ENCODE measurements around the gene ARMC10.
"Not testable (repeated sequence)": the region's sequence is repeated elsewhere in the genome, so short reads cannot be mapped to it uniquely, and the experiment has no call there.

The ARMC10 gene

DNA sequence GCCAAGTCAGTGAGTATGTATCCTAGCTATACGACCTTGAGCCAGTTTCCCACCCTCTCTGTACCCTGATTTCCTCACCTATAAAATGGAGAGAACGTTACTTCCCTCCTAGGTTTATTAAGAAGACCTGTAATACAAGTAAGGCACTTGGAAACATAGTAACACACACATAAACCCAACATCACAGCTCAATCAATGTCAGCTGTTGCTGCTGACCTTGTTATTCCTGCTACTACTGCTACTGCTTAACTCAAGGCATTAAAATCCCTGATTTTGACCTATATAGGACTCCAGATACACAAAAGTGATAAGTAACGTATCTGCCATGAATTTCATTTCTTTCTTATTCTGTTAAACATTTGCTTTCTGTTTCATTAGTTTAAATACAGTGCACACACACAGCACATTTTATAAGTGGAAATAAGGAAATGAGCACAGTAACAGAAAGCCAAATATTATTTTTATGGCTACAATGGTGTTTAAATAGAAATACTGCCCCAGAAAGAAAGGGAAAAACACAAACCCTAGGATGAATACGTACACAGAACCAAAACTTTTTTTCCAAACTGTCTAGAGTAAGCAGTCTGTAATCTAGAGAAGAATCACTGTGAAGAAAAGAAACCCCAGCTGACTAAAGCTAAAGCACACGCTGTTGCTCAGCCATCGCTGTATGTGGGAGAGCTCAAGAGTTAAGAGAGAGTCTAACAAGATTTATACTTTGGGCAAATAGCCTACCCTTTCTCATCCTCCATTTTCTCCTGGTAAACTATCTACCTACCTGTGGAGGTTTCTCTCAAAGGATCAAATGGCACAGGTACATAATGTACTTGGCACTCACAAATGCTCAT, 55.0 kb downstream of the ARMC10 start:
- no peak for DNase-seq

DNA sequence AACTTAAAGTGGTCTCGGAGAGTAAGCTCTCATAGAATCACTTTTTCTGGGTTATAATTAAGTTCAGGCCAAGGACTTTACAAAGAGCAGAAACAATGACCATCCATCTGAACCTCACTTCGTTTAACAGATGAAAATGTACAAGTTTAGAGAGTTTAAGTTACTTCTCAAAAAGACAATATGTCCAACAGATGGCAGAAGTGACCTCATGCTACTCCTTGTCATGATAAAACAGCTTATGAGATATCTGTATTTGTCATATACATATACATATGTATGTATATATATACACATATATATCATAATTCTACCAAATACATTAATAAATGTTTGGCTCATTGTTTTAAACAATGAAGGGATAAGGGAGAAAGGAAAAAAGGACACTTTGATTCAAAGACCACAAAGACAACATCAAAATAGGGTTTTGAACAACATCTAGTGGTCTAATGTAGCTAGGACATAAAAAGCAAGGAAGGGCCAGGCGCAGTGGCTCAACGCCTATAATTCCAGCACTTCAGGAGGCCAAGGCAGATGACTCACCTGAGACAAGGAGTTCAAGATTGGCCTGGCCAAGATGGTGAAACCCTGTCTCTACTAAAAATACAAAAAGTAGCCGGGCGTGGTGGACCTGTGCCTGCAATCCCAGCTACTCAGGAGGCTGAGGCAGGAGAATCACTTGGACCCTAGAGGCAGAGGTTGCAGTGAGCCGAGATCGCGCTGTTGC, 56.1 kb downstream of the ARMC10 start:
- DNase-seq: no peak

DNA sequence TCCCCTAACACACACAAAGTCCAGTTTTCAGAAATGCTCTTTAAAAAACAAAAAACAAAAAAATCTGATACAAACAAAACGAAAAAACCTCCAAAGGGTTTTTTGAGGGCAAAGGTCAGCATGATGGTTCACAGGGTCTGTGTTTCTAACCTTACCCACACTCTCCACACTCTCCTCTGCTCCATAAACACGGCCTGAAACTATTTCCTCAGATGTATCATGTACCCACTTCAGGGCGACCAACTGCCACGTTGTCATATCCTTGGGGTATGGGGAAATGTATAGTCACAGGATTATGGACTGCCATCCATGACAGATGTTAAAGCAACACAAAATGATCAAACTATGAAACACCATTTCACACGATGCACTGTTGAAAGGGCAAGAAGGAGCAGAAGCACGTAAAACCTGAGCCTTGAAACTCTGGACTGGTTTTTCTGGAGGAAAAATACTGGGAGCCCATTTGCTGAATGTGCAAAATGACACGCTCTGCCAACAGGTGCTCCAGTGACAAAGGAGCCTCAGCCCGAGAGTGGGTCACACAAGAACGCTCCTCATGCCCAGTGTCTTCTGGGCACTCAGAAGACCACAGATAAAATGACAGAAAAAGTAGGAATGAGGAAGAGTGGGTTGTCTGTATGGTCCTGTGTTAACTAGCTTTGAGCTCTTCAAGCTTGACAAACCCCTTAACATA, 58.2 kb downstream of the ARMC10 start:
- DNase-seq: no peak

GRCh38 chr7:103134836-103135554, 60.1 kb downstream of the ARMC10 start:
- DNase-seq: no peak

GRCh38 chr7:103140061-103140460, 65.1 kb downstream of the ARMC10 start:
- no peak for DNase-seq

- DNase-seq: no peak
These were observed 65.7 kb downstream of the ARMC10 start for GRCh38 chr7:103140685-103141084.

GRCh38 chr7:103141753-103142404, 66.9 kb downstream of the ARMC10 start:
- no peak for DNase-seq

DNA sequence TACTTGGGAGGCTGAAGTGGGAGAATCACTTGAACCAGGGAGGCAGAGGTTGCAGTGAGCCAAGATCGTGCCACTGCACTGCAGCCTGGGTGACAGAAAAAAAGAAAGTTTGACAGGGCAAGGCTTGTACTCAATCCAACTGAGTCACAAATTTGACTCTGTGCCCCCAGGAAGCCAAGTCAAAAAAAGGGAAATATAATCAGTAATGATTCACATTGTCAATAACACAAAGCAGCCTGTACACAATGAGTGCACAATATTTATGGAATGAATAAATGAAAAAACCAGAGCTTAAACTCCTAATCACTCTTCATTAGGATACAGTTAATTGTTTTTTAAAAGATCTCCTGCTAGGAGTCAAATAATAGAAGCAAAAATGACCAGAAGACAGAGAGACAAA, 67.6 kb downstream of the ARMC10 start:
- DNase-seq: no peak

DNA sequence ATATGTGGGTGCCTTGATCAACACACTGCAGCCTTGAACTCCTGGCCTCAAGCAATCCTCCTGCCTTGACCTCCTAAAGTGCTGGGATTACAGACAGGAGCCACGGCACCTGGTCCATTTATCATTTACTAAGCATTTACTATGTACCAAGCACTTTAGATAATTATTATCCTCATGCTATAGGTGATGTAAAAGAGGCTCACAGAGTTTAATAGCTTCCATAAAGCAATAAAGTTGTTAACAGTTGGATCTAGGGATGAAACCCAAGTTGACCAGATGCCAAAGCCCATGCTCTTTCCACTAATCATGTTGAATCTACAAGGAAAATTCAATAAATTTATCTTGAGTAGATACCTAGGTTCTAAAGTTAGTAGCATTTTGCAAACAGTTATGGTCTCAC, 68.9 kb downstream of the ARMC10 start:
- DNase-seq: no peak

DNA sequence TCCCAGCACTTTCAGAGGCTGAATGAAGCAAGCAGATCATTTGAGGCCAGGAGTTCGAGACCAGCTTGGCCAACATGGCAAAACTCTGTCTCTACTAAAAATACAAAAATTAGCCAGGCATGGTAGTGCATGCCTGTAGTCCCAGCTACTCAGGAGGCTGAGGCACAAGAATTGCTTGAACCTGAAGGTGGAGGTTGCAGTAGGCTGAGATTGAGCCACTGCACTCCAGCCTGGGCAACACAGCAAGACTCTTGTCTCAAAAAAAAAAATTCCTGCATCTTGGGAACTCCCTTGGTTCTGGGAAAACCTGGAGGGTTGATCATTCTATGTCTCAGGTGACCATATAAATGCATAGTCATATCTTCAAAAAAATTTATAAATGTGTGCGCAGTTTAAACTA, 69.8 kb downstream of the ARMC10 start:
- DNase-seq: not testable (repeated sequence)

DNA sequence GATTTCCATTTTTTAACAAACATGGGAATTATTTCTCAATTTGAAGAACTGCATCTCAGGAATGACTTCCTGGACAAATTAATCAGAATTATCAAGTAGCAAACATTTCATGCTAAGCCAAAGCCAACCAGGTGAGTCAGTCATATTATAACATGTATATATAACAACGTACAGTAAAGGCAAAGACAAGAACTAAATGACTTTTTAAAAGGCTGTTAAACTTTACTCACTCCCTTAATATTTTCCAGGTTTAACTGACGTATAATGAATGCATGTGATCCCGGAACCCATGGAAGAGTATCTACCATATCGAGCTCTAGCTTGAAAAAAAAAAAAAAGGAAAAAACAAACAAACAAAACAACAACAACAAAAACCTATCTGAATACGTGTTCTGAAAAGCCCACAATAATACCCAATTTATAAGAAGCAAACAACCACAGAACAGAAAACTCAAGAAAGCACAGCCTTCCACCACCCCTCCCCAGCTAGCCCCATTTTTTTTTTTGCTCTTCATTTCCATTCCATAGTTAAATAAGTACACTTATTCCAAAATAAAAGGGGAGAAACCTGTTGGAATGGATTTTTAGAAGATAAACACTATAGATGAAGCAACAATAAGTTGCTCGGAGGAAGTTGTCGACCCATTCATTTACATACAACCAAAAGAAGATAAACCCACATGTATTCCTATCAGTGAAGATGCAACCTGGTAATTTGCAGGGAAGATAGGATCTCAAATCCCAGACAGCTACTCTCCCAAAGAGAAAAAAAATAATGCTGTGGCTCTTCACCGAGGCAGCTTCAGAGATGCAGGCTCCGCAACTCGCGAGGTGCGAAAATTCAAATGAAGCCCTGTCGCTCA, 73.4 kb downstream of the ARMC10 start:
- DNase-seq: no peak

Data from inflammatory macrophage (primary cell).